ENCODE results near the gene RTP2.
A peak's percentile ranks its signal among the peaks of the same experiment; 100 is the strongest.

RTP2 gene

GRCh38 chr3:187702507-187703033, at the start of gene RTP2:
TSS of gene RTP2 (minus strand) at chr3:187702557. CDS start at chr3:187702128, 429 bp downstream.
- DNase-seq (ENCODE audit: low read depth) = no peak

- DNase-seq (ENCODE audit: low read depth) = no peak
These were observed 48.3 kb upstream of the RTP2 start for GRCh38 chr3:187750513-187751123.

- DNase-seq (ENCODE audit: low read depth) = no peak
These were observed 47.7 kb upstream of the RTP2 start for GRCh38 chr3:187750006-187750512.

- peak; percentile 90 for DNase-seq (ENCODE audit: low read depth)
These were observed 45.7 kb upstream of the RTP2 start for GRCh38 chr3:187748050-187748481.

GRCh38 chr3:187747506-187747905, 45.1 kb upstream of the RTP2 start:
- DNase-seq (ENCODE audit: low read depth) = no peak

- DNase-seq (ENCODE audit: low read depth) = no peak
These were observed 44.3 kb upstream of the RTP2 start for GRCh38 chr3:187746442-187747281.

- DNase-seq (ENCODE audit: low read depth) = no peak
These were observed 43.7 kb upstream of the RTP2 start for GRCh38 chr3:187746059-187746441.

- DNase-seq (ENCODE audit: low read depth) = peak; percentile 81
These were observed 43.1 kb upstream of the RTP2 start, which contains the start of gene BCL6 for GRCh38 chr3:187745201-187746058. TSS of gene BCL6 (minus strand) at chr3:187745468. CDS start at chr3:187733693, 11,775 bp downstream.

GRCh38 chr3:187744169-187745151, 42.1 kb upstream of the RTP2 start:
- peak; percentile 38 for DNase-seq (ENCODE audit: low read depth)

GRCh38 chr3:187743195-187744141, 41.1 kb upstream of the RTP2 start:
- peak; percentile 60 for DNase-seq (ENCODE audit: low read depth)

GRCh38 chr3:187742351-187743171, 40.2 kb upstream of the RTP2 start:
- DNase-seq (ENCODE audit: low read depth) = no peak

GRCh38 chr3:187741403-187742350, 39.3 kb upstream of the RTP2 start:
- peak; percentile 72 for DNase-seq (ENCODE audit: low read depth)

GRCh38 chr3:187740421-187741399, 38.4 kb upstream of the RTP2 start:
- DNase-seq (ENCODE audit: low read depth) = peak; percentile 65

- DNase-seq (ENCODE audit: low read depth) = peak; percentile 84
These were observed 37.4 kb upstream of the RTP2 start for GRCh38 chr3:187739561-187740332.

- DNase-seq (ENCODE audit: low read depth) = peak; percentile 30
These were observed 36.8 kb upstream of the RTP2 start for GRCh38 chr3:187739094-187739560.
